Measurements from ENCODE around the gene CTNND2.

Gene CTNND2

DNA sequence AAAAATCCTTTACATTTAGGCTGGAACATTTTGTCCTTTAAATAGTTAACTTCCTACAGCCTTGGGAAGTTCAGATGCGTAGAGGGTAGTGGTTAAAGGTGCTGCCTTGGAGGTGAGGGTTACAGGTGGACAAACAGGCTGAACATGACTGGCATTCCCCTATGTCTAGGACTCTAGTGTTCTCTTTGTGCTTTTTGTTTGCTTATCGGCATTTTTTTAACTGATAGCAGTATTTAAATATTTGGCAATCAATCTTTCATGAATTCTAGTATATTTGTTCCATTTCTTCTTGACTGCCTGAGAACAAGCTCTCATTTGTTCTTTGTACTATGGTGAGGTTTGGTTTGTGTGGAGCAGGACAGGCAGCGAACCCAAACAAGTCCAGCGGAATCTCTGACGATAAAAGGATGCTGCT lies 307.6 kb downstream of the CTNND2 start:
- DNase-seq (ENCODE audit: low spot score) = no peak
- TF ChIP-seq, protein P1, sequence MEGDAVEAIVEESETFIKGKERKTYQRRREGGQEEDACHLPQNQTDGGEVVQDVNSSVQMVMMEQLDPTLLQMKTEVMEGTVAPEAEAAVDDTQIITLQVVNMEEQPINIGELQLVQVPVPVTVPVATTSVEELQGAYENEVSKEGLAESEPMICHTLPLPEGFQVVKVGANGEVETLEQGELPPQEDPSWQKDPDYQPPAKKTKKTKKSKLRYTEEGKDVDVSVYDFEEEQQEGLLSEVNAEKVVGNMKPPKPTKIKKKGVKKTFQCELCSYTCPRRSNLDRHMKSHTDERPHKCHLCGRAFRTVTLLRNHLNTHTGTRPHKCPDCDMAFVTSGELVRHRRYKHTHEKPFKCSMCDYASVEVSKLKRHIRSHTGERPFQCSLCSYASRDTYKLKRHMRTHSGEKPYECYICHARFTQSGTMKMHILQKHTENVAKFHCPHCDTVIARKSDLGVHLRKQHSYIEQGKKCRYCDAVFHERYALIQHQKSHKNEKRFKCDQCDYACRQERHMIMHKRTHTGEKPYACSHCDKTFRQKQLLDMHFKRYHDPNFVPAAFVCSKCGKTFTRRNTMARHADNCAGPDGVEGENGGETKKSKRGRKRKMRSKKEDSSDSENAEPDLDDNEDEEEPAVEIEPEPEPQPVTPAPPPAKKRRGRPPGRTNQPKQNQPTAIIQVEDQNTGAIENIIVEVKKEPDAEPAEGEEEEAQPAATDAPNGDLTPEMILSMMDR (IDR thresholded peaks at IDR 0.05; ENCODE audit: borderline replicate concordance, control extremely low read depth, extremely low read depth, insufficient read depth, missing control alignments) = no peak
- in situ Hi-C loops (cut with MboI; ENCODE audit: low sequenced_read_pairs, unreplicated experiment) = no loop called here

DNA sequence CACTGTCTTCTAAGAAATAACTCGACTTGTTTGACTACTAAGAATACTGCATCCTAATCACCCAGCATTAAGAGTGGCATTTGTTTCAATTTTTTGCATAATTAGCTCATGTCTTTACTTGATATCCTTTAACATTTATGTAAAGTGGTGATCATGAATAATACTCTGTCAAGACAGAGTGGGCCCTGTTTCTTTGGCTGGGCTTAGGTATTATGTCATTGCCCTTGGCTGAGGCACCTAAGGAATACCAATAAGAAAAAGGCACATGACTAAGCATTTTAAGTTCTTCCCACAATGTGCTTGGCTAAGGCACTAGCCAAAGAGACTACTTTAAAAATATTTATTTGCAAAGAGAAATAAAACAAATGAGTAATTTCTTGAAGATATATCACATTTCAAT lies 308.1 kb downstream of the CTNND2 start:
- in situ Hi-C loops (cut with MboI; ENCODE audit: low sequenced_read_pairs, unreplicated experiment) = no loop called here
- TF ChIP-seq, protein P1 (IDR thresholded peaks at IDR 0.05; ENCODE audit: borderline replicate concordance, control extremely low read depth, extremely low read depth, insufficient read depth, missing control alignments) = no peak

DNA sequence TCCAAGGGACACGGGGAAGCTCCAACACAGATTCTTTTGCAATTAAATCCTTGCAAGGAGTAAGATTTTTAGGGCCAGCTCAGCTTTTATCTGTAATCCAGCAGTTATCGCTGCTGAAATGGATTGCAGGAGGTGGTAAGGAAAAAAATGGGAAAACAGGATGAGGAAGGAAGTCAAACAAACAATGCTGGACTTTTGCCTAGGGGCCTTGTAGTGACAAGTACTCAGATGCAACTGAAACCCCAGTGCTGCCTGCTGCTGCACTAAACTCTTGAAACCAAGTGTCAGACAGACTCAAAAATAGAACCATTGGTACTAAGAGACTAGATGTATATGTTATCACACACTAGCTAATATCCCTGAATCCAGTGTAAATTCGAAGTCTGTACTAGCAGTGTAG lies 309.2 kb downstream of the CTNND2 start:
- no peak for DNase-seq (ENCODE audit: low spot score)
- TF ChIP-seq, protein P1 (IDR thresholded peaks at IDR 0.05; ENCODE audit: borderline replicate concordance, control extremely low read depth, extremely low read depth, insufficient read depth, missing control alignments) = no peak
- in situ Hi-C loops (cut with MboI; ENCODE audit: low sequenced_read_pairs, unreplicated experiment) = no loop called here

More for the DNA sequence above, 308.1 kb downstream of the CTNND2 start:
- no peak for DNase-seq (ENCODE audit: low spot score)

DNA sequence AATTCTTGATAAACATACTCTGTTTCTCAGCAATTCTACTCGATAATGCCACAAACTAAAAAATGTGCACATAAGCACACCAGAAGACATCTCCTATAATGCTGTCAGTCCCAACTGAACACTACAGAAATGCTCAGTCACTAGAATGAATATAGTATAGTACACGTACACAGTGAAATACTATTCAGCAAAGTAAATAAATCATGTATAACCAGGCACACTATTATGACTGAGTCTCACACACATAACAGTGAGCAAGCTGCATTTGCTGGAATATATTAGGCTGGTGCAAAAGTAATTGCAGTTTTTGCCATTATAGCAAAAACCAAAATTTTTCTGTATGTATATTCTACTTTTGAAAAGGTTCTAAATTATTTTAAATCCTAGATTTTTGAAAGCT lies 310.2 kb downstream of the CTNND2 start:
- TF ChIP-seq, protein P1 (IDR thresholded peaks at IDR 0.05; ENCODE audit: borderline replicate concordance, control extremely low read depth, extremely low read depth, insufficient read depth, missing control alignments) = no peak
- no peak for DNase-seq (ENCODE audit: low spot score)
- in situ Hi-C loops (cut with MboI; ENCODE audit: low sequenced_read_pairs, unreplicated experiment) = no loop called here

DNA sequence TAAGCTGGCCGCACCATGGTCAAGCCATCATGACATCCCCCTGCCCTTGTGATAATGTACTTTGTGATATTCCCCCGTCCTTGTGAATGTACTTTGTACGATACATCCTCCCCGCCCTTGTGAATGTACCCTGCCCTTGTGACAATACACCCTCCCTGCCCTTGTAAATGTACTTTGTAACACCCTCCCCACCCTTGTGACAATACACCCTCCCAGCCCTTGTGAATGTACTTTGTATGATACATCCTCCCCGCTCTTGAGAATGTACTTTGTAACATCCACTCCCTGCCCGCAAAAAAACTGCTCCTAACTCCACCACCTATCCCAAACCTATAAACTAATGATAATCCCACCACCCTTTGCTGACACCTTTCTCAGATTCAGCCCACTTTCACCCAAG lies 313.8 kb downstream of the CTNND2 start:
- in situ Hi-C loops (cut with MboI; ENCODE audit: low sequenced_read_pairs, unreplicated experiment) = no loop called here
- TF ChIP-seq, protein P1 (IDR thresholded peaks at IDR 0.05; ENCODE audit: borderline replicate concordance, control extremely low read depth, extremely low read depth, insufficient read depth, missing control alignments) = no peak
- DNase-seq (ENCODE audit: low spot score) = no peak

DNA sequence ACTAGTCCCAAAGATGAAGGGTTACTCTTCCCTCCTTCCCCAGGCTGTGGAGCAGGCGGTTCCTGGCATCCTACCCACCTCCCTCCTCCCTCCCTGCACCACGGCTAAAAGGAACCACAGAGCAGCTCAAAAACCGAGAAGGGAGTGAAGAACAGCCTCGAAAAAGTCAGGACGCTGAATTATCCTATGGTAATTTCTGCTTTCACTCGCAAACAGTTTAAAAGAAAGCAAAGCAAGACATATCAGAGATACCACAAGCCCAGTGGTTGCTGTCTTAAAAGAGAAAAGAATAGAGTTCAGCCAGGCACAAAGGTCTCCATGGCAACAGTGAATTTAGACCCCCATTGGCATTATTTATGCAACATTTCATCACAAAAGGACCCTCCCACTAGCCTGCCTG lies 315.4 kb downstream of the CTNND2 start:
- TF ChIP-seq, protein P1 (IDR thresholded peaks at IDR 0.05; ENCODE audit: borderline replicate concordance, control extremely low read depth, extremely low read depth, insufficient read depth, missing control alignments) = no peak
- DNase-seq (ENCODE audit: low spot score) = no peak
- in situ Hi-C loops (cut with MboI; ENCODE audit: low sequenced_read_pairs, unreplicated experiment) = no loop called here

DNA sequence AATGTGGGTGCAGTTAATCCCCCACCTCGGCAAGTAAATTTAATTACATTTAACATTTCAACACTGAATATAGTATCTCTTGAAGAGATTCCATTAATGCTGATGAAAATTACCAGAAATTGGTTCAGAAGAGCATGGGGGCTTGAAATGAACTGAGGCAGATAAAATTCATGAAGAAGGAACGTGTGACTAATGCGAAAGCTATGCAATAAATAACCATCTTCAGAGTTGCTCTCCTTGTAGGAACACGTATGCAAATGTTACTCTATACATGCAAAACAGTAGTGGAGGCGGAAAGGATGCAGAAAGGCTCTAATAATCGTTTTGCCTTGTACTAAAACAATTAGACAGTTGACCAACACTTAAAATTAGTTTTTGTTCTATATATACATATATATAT lies 320.2 kb downstream of the CTNND2 start:
- no peak for DNase-seq (ENCODE audit: low spot score)
- in situ Hi-C loops (cut with MboI; ENCODE audit: low sequenced_read_pairs, unreplicated experiment) = no loop called here
- TF ChIP-seq, protein P1 (IDR thresholded peaks at IDR 0.05; ENCODE audit: borderline replicate concordance, control extremely low read depth, extremely low read depth, insufficient read depth, missing control alignments) = no peak
